Breast epithelium (tissue), 4 donors: ENCODE measurements around the gene FAM83C. TPM values are rescaled to one million over a fixed set of nuclear protein-coding genes. Genes with fewer than 3 reads are reported as not detected.

Experiments used
- DNase-seq, 2 donors: peaks; one replicate each; pipeline ENCODE4 v3.0.0-alpha.2; 2019; ENCODE audit warnings: low spot score in 2 of 2
- H3K27ac ChIP-seq, 2 donors: fragments of 200-600 bp; sonication (generic) in 1 of 2; one replicate each; pipeline ENCODE4 v1.5.1; 2016 to 2019; ENCODE audit warnings: mild to moderate bottlenecking in 1 of 2
- H3K27me3 ChIP-seq, 2 donors: fragments of 200-600 bp; sonication (generic) in 1 of 2; one replicate each; pipeline versions ENCODE4 v1.5.1 to v1.6.0; 2017 to 2019; ENCODE audit warnings: control low read depth in 1 of 2, mild to moderate bottlenecking in 1 of 2
- H3K36me3 ChIP-seq: fragments of 200-600 bp; one replicate; pipeline ENCODE4 v1.5.1; 2019
- H3K4me1 ChIP-seq, 2 donors: fragments of 200-600 bp; sonication (generic); one replicate each; pipeline ENCODE4 v1.5.1; 2016 to 2019; ENCODE audit warnings: control low read depth in 1 of 2
- H3K4me3 ChIP-seq, 3 donors: fragments of 200-600 bp; sonication (generic); 1 replicate in 2 of 3; 2 replicates in 1 of 3; pipeline ENCODE4 v1.5.1; 2016 to 2019; ENCODE audit warnings: mild to moderate bottlenecking in 3 of 3, moderate library complexity in 2 of 3
- H3K9me3 ChIP-seq, 2 donors: fragments of 200-600 bp; sonication (generic) in 1 of 2; one replicate each; pipeline ENCODE4 v1.5.1; 2016 to 2019; ENCODE audit warnings: control low read depth in 1 of 2
- POLR2A ChIP-seq: fragments of 450-650 bp; IDR thresholded peaks from one replicate; pipeline ENCODE4 v1.6.1; 2016; ENCODE audit warnings: antibody characterized with exemption, mild to moderate bottlenecking, moderate library complexity
- POLR2AphosphoS5 ChIP-seq, 3 donors: sonication (generic); formaldehyde crosslinking; IDR thresholded peaks; one replicate each; pipeline ENCODE4 v1.6.1; 2017; ENCODE audit warnings: antibody characterized with exemption in 3 of 3
- intact Hi-C: fragments of 100-400 bp; cut with DNase I; formaldehyde crosslinking; loops from one replicate; pipeline ENCODE4 v1.15.1; 2023; ENCODE audit warnings: low total_unique reads
- total RNA-seq, 3 donors: library from RNA; depleted of rRNA; stranded (reverse); fragments of >200 nt; gene quantifications; one replicate each; pipeline ENCODE4 v1.1.0, GENCODE V29; 2016
- TF ChIP-seq, protein P1 (sequence below), 3 donors: fragments of 450-650 bp; IDR thresholded peaks; one replicate each; pipeline ENCODE4 v1.5.1; 2016 to 2017; ENCODE audit warnings: antibody characterized with exemption in 3 of 3, mild to moderate bottlenecking in 3 of 3, moderate library complexity in 3 of 3

FAM83C gene
- total RNA-seq, 3 donors from 2014 or later: 0.15 TPM; not detected in 2

DNA sequence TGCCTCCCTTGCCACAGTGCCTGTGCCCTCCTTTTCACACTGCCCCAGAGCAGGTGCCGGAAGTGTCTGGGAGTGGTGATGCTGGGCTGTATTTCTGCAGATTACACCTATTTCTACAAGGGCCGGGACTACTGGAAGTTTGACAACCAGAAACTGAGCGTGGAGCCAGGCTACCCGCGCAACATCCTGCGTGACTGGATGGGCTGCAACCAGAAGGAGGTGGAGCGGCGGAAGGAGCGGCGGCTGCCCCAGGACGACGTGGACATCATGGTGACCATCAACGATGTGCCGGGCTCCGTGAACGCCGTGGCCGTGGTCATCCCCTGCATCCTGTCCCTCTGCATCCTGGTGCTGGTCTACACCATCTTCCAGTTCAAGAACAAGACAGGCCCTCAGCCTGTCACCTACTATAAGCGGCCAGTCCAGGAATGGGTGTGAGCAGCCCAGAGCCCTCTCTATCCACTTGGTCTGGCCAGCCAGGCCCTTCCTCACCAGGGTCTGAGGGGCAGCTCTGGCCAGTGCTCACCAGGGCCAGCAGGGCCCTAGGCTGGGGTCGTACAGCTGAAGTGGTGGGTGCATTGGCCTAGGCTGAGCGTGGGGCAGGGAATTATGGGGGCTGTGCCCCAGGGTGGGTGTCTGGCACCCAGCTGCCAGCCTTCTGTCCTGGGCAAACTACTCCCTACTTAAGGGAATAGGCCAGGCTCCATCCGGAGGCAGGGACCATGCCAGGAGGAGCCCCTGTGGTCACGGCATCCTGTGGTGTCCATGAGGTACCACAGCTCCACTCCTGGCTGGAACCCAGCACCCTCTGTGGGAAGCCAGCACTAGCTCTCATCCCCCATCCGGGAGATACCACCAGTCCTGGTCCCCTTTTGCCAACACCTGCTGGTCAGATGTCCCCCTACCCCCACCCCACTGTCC, 17.8 kb downstream of the FAM83C start:
- TF ChIP-seq, protein P1, sequence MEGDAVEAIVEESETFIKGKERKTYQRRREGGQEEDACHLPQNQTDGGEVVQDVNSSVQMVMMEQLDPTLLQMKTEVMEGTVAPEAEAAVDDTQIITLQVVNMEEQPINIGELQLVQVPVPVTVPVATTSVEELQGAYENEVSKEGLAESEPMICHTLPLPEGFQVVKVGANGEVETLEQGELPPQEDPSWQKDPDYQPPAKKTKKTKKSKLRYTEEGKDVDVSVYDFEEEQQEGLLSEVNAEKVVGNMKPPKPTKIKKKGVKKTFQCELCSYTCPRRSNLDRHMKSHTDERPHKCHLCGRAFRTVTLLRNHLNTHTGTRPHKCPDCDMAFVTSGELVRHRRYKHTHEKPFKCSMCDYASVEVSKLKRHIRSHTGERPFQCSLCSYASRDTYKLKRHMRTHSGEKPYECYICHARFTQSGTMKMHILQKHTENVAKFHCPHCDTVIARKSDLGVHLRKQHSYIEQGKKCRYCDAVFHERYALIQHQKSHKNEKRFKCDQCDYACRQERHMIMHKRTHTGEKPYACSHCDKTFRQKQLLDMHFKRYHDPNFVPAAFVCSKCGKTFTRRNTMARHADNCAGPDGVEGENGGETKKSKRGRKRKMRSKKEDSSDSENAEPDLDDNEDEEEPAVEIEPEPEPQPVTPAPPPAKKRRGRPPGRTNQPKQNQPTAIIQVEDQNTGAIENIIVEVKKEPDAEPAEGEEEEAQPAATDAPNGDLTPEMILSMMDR (IDR thresholded peaks at IDR 0.05): no peak
- no peak for TF ChIP-seq POLR2AphosphoS5 (IDR thresholded peaks at IDR 0.05)
- TF ChIP-seq POLR2A: no peak
- Histone ChIP-seq H3K9me3 (no peaks in the 10 kb centered on the region), H3K27me3 (no peaks in the 10 kb centered on the region), H3K36me3 (peaks cover 5% of the 10 kb centered on the region), H3K27ac (peak overlapping the region in 1 of 2 donors; percentile 10), H3K4me3 (no peak overlapping the region), H3K4me1 (peaks cover 0 to 6% of the 10 kb centered on the region in 2 donors)
- intact Hi-C loops: loop anchor here (10.0 kb wide), 1 partner anchor 130 kb away; the partner anchor contains the start of gene EDEM2
- no peak for DNase-seq

DNA sequence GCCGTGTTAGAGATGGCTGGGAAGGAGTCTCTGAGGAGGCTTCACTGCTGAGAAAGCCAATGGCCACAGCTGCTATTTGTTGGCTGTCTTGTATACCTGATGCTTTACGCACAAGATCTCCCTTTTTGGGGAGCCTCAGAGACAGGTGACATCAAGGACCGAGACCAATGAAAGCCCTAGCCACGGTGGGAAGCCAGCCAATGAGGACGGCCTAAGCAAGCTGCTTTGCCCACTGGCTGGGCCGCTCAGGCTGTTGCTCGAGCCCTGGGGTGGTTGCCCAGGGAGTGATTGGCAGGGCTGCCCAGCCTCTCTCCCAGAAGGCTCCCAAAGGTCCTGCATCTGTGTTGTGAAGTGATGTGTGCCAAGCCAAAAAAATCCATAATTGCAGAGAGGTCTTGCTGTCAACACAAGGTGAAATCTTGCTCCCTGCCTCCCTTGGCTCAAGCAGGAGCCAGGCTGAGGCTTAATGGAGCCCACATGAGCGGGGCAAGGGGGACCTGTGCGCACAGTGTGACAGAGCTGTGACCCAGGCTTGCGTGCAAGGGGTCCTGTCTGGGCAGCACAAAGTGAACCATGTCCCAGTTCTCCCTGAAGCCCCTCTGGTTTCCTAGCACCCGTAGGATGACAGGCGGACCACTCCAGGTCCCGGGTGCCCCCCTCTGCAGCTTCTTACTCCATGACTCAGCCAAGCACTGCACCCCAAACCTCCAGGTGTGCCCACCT, 18.6 kb downstream of the FAM83C start:
- no peaks in the 10 kb centered on the region for H3K36me3 ChIP-seq
- intact Hi-C loops: loop anchor here (10.0 kb wide), 1 partner anchor 129 kb away; the partner anchor contains the start of gene EDEM2

GRCh38 chr20:35271904-35272303, 20.3 kb downstream of the FAM83C start:
- H3K4me1 ChIP-seq: peaks cover 0 to 6% of the 10 kb centered on the region in 2 donors
- no peak for DNase-seq
- H3K9me3 ChIP-seq: no peaks in the 10 kb centered on the region
- TF ChIP-seq POLR2A: no peak
- no peak for TF ChIP-seq POLR2AphosphoS5 (IDR thresholded peaks at IDR 0.05)
- TF ChIP-seq, protein P1 (IDR thresholded peaks at IDR 0.05): no peak
- H3K4me3 ChIP-seq: no peak overlapping the region
- H3K27me3 ChIP-seq: no peaks in the 10 kb centered on the region
- H3K27ac ChIP-seq: no peak overlapping the region
- intact Hi-C loops: loop anchor here (10.0 kb wide), 1 partner anchor 127 kb away; the partner anchor contains the start of gene EDEM2
- H3K36me3 ChIP-seq: no peaks in the 10 kb centered on the region

More for the DNA sequence above, 18.6 kb downstream of the FAM83C start:
- H3K4me3 ChIP-seq: no peak overlapping the region
- TF ChIP-seq, protein P1 (IDR thresholded peaks at IDR 0.05): no peak
- no peak for TF ChIP-seq POLR2AphosphoS5 (IDR thresholded peaks at IDR 0.05)
- no peak for TF ChIP-seq POLR2A
- H3K4me1 ChIP-seq: peaks cover 0 to 6% of the 10 kb centered on the region in 2 donors
- H3K27ac ChIP-seq: no peak overlapping the region
- no peak for DNase-seq
- no peaks in the 10 kb centered on the region for H3K9me3 ChIP-seq
- no peaks in the 10 kb centered on the region for H3K27me3 ChIP-seq

DNA sequence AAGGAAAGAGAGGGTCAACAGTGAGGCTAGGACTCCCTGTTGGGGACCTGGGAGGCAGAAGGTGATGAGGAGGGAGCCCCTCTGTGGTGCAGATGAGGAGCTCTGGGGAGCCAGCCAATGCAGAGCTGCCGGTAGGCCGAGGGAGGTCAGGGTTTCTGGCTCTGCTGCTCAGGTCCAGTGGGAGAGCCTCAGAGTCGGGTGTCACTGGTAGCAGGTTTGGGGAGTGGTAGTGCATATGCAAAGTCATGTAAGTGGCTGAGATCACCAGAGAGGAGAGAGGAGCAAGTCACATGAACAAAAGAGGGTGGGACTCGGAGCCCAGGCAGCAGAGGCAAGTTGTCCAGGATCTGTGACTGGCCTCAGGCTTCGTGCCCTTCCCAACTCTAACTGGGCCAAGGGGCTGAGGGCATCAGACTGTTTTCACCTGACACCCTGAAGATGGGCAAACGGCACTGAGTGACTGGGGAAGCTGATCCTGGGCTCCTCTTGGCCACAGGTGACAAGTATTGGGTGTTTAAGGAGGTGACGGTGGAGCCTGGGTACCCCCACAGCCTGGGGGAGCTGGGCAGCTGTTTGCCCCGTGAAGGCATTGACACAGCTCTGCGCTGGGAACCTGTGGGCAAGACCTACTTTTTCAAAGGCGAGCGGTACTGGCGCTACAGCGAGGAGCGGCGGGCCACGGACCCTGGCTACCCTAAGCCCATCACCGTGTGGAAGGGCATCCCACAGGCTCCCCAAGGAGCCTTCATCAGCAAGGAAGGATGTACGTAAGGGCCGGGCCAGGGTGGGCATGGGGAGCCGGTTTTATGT, 20.9 kb downstream of the FAM83C start:
- H3K27ac ChIP-seq: no peak overlapping the region
- TF ChIP-seq, protein P1 (IDR thresholded peaks at IDR 0.05): no peak
- no peak for TF ChIP-seq POLR2AphosphoS5 (IDR thresholded peaks at IDR 0.05)
- TF ChIP-seq POLR2A: no peak
- intact Hi-C loops: loop anchor here (10.0 kb wide), 1 partner anchor 126 kb away; the partner anchor contains the start of gene EDEM2
- peaks cover 0 to 3% of the 10 kb centered on the region in 2 donors for H3K4me1 ChIP-seq
- no peak overlapping the region for H3K4me3 ChIP-seq
- H3K9me3 ChIP-seq: no peaks in the 10 kb centered on the region
- DNase-seq: no peak
- H3K36me3 ChIP-seq: no peaks in the 10 kb centered on the region
- H3K27me3 ChIP-seq: no peaks in the 10 kb centered on the region
